Osteoblast (primary cell): Measurements from ENCODE around the gene CNOT10. TPM values are rescaled to one million over a fixed set of nuclear protein-coding genes. Genes with fewer than 3 reads are reported as not detected.

Source experiments
- DNase-seq: peaks from one replicate; pipeline ENCODE4 v3.0.0; 2011; ENCODE audit warnings: low spot score, mixed read lengths; ENCODE audit not compliant: insufficient read length; ENCODE audit errors: missing footprints
- H2AFZ ChIP-seq: 2 replicates; pipeline ENCODE4 v1.6.0; 2011; ENCODE audit warnings: mild to moderate bottlenecking, low read length
- H3K27ac ChIP-seq: 2 replicates; pipeline ENCODE4 v1.5.1; 2011; ENCODE audit warnings: mild to moderate bottlenecking, low read depth, low read length, moderate library complexity
- H3K27me3 ChIP-seq: 2 replicates; pipeline ENCODE4 v1.6.0; 2012; ENCODE audit warnings: mild to moderate bottlenecking, control low read depth, inconsistent platforms, low read length, moderate library complexity; ENCODE audit not compliant: insufficient read depth
- H3K36me3 ChIP-seq: 2 replicates; pipeline ENCODE4 v1.5.1; 2011; ENCODE audit warnings: mild to moderate bottlenecking, low read length, control low read depth, moderate library complexity; ENCODE audit not compliant: insufficient read depth
- H3K4me1 ChIP-seq: 2 replicates; pipeline ENCODE4 v1.5.1; 2011; ENCODE audit warnings: mild to moderate bottlenecking, low read length, control low read depth, moderate library complexity; ENCODE audit not compliant: insufficient read depth
- H3K4me2 ChIP-seq: 2 replicates; pipeline ENCODE4 v1.6.0; 2011; ENCODE audit warnings: mild to moderate bottlenecking, low read length; ENCODE audit not compliant: insufficient read depth
- H3K4me3 ChIP-seq: fragments of 200-600 bp; sonication (generic); 3 replicates; pipeline ENCODE4 v1.5.1; 2012; ENCODE audit warnings: mild to moderate bottlenecking, low read length, inconsistent platforms; ENCODE audit not compliant: insufficient read depth
- H3K79me2 ChIP-seq: 2 replicates; pipeline ENCODE4 v1.6.0; 2012; ENCODE audit warnings: mild to moderate bottlenecking, low read length, control low read depth, inconsistent platforms; ENCODE audit not compliant: insufficient read depth
- H3K9me3 ChIP-seq: 2 replicates; pipeline ENCODE4 v1.5.1; 2011; ENCODE audit warnings: low read depth, low read length, control low read depth
- H4K20me1 ChIP-seq: 2 replicates; pipeline ENCODE4 v1.6.0; 2012; ENCODE audit warnings: mild to moderate bottlenecking, low read length, control low read depth; ENCODE audit not compliant: insufficient read depth
- CTCF ChIP-seq: IDR thresholded peaks from 2 replicates; pipeline ENCODE4 v1.5.1; 2011; ENCODE audit warnings: mild to moderate bottlenecking, low read depth, low read length, moderate library complexity; ENCODE audit errors: extremely low read depth
- total RNA-seq: library from RNA; depleted of rRNA; stranded (reverse); fragments of >200 nt; gene quantifications from 2 replicates; pipeline ENCODE4 v1.2.3, GENCODE V29; 2012

Gene CNOT10
- total RNA-seq, 1 donor: 36.9 TPM

GRCh38 chr3:32681811-32682210 lies 3.2 kb upstream of the CNOT10 start:
- TF ChIP-seq CTCF: no peak
- Histone ChIP-seq H3K4me1 (peaks cover 14% of the 10 kb centered on the region), H3K36me3 (no peaks in the 10 kb centered on the region), H3K9me3 (no peaks in the 10 kb centered on the region), H3K4me2 (no peak overlapping the region), H3K27me3 (no peaks in the 10 kb centered on the region), H2AFZ (no peak overlapping the region), H3K4me3 (no peak overlapping the region), H4K20me1 (no peaks in the 10 kb centered on the region), H3K27ac (no peak overlapping the region), H3K79me2 (peaks cover 17% of the 10 kb centered on the region)
- no peak for DNase-seq

- H4K20me1 ChIP-seq: no peaks in the 10 kb centered on the region
- peak overlapping the region; percentile 91 for H3K4me2 ChIP-seq
- no peaks in the 10 kb centered on the region for H3K9me3 ChIP-seq
- no peak for TF ChIP-seq CTCF
- H3K4me3 ChIP-seq: peak overlapping the region; percentile 90
- peak overlapping the region; percentile 93 for H3K27ac ChIP-seq
- H3K27me3 ChIP-seq: no peaks in the 10 kb centered on the region
- H2AFZ ChIP-seq: peak overlapping the region; percentile 99
- H3K4me1 ChIP-seq: peaks cover 14% of the 10 kb centered on the region
- peak; percentile 69 for DNase-seq
- peaks cover 33% of the 10 kb centered on the region for H3K79me2 ChIP-seq
- H3K36me3 ChIP-seq: no peaks in the 10 kb centered on the region
Observed at GRCh38 chr3:32684029-32684799, 774 bp upstream of the CNOT10 start.

GRCh38 chr3:32685543-32686185 lies 676 bp downstream of the CNOT10 start:
- TF ChIP-seq CTCF: no peak
- H3K36me3 ChIP-seq: no peaks in the 10 kb centered on the region
- H3K9me3 ChIP-seq: no peaks in the 10 kb centered on the region
- H3K79me2 ChIP-seq: peaks cover 44% of the 10 kb centered on the region
- peak; percentile 83 for DNase-seq
- no peaks in the 10 kb centered on the region for H3K27me3 ChIP-seq
- H4K20me1 ChIP-seq: no peaks in the 10 kb centered on the region
- H3K4me1 ChIP-seq: peaks cover 14% of the 10 kb centered on the region
- H2AFZ ChIP-seq: peak overlapping the region; percentile 90
- H3K4me2 ChIP-seq: peak overlapping the region; percentile 94
- H3K4me3 ChIP-seq: peak overlapping the region; percentile 90
- H3K27ac ChIP-seq: peak overlapping the region; percentile 93

- Histone ChIP-seq H3K4me3 (no peak overlapping the region), H4K20me1 (no peaks in the 10 kb centered on the region), H3K4me1 (peaks cover 14% of the 10 kb centered on the region), H3K27me3 (no peaks in the 10 kb centered on the region), H2AFZ (no peak overlapping the region), H3K79me2 (peaks cover 48% of the 10 kb centered on the region), H3K4me2 (peak overlapping the region; percentile 94), H3K27ac (no peak overlapping the region), H3K36me3 (no peaks in the 10 kb centered on the region), H3K9me3 (no peaks in the 10 kb centered on the region)
- TF ChIP-seq CTCF: no peak
- DNase-seq: no peak
Observed at GRCh38 chr3:32686713-32687112, 1.7 kb downstream of the CNOT10 start.
